Colonic mucosa (tissue), 4 donors: ENCODE results near the gene MAML2. TPM values are rescaled to one million over a fixed set of nuclear protein-coding genes. Genes with fewer than 3 reads are reported as not detected.

ENCODE experiments used
- DNase-seq: peaks from one replicate; pipeline ENCODE4 v3.0.0-alpha.2; 2020
- H3K27ac ChIP-seq: fragments of 200-600 bp; one replicate; pipeline ENCODE4 v1.8.0; 2021
- H3K27me3 ChIP-seq: fragments of 200-600 bp; one replicate; pipeline ENCODE4 v1.8.0; 2021
- H3K36me3 ChIP-seq: fragments of 200-600 bp; one replicate; pipeline ENCODE4 v1.8.0; 2021
- H3K4me1 ChIP-seq: fragments of 200-600 bp; one replicate; pipeline ENCODE4 v1.8.0; 2021; ENCODE audit warnings: mild to moderate bottlenecking
- H3K4me3 ChIP-seq: fragments of 200-600 bp; one replicate; pipeline ENCODE4 v1.8.0; 2021
- H3K9ac ChIP-seq, 2 donors: one replicate each; pipeline ENCODE4 v1.7.0; 2013; ENCODE audit warnings: control low read depth in 2 of 2, low read depth in 2 of 2, low read length in 2 of 2
- H3K9me3 ChIP-seq: fragments of 200-600 bp; one replicate; pipeline ENCODE4 v1.8.0; 2021
- intact Hi-C: fragments of 100-400 bp; cut with DNase I; formaldehyde crosslinking; loops from one replicate; pipeline ENCODE4 v1.14.1; 2022
- total RNA-seq, 2 donors: library from RNA; stranded (reverse); fragmentation: NEBNext Ultra II Directional in 1 of 2; extraction: Animal tissue kit (Norgen Biotek cat#: 25700) in 1 of 2; gene quantifications; one replicate each; pipeline ENCODE4 v1.2.1, GENCODE V29; 2021
- TF ChIP-seq, protein P1 (sequence below): fragments of 200-600 bp; IDR thresholded peaks from one replicate; pipeline ENCODE4 v1.8.0; 2022; ENCODE audit warnings: antibody characterized with exemption, mild to moderate bottlenecking
- donor health status: healthy.
- donor health status: DM: no; HTN: no; CAD: no.
- donor health status: DM: no; HTN: no; CAD: no.

The MAML2 gene
- total RNA-seq, 2 donors from 2014 or later = 10.4 to 11.0 TPM

- no peaks in the 10 kb centered on the region for H3K27me3 ChIP-seq
- intact Hi-C loops = no loop called here
- H3K9me3 ChIP-seq = no peaks in the 10 kb centered on the region
- TF ChIP-seq, protein P1, sequence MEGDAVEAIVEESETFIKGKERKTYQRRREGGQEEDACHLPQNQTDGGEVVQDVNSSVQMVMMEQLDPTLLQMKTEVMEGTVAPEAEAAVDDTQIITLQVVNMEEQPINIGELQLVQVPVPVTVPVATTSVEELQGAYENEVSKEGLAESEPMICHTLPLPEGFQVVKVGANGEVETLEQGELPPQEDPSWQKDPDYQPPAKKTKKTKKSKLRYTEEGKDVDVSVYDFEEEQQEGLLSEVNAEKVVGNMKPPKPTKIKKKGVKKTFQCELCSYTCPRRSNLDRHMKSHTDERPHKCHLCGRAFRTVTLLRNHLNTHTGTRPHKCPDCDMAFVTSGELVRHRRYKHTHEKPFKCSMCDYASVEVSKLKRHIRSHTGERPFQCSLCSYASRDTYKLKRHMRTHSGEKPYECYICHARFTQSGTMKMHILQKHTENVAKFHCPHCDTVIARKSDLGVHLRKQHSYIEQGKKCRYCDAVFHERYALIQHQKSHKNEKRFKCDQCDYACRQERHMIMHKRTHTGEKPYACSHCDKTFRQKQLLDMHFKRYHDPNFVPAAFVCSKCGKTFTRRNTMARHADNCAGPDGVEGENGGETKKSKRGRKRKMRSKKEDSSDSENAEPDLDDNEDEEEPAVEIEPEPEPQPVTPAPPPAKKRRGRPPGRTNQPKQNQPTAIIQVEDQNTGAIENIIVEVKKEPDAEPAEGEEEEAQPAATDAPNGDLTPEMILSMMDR = no peak
- no peak for DNase-seq
- no peaks in the 10 kb centered on the region for H3K4me1 ChIP-seq
- no peak overlapping the region for H3K27ac ChIP-seq
- no peak overlapping the region for H3K4me3 ChIP-seq
- no peak overlapping the region for H3K9ac ChIP-seq
- no peaks in the 10 kb centered on the region for H3K36me3 ChIP-seq
Measured at GRCh38 chr11:96218006-96218405, 125.0 kb downstream of the MAML2 start.

DNA sequence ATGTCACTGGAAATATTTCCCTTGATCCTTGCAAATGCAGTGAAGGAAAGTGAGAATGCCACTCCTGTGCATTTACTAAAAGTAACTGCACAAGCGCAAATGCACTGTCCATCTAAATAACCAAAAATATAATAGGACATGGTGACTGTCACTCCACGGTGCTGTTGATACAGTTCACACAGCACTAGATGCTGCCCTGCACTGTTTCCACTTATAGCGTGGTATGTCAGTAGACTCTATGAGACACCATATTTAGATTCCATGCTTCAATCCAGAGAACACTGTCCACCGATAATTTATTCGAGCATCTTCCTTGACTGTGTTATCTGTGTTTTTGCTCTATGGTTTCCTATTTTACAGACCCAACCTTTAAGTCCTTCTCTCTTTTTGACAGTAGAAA, 125.8 kb downstream of the MAML2 start:
- H3K9me3 ChIP-seq = no peaks in the 10 kb centered on the region
- H3K4me1 ChIP-seq = peaks cover 6% of the 10 kb centered on the region
- intact Hi-C loops = no loop called here
- H3K36me3 ChIP-seq = no peaks in the 10 kb centered on the region
- no peak overlapping the region for H3K4me3 ChIP-seq
- TF ChIP-seq, protein P1 = no peak
- no peaks in the 10 kb centered on the region for H3K27me3 ChIP-seq
- H3K27ac ChIP-seq = no peak overlapping the region
- no peak for DNase-seq
- H3K9ac ChIP-seq = no peak overlapping the region

- intact Hi-C loops = no loop called here
- Histone ChIP-seq H3K4me3 (no peak overlapping the region), H3K36me3 (no peaks in the 10 kb centered on the region), H3K9ac (peak overlapping the region in 1 of 2 donors; percentile 61), H3K27ac (peak overlapping the region; percentile 80), H3K27me3 (no peaks in the 10 kb centered on the region), H3K9me3 (no peaks in the 10 kb centered on the region), H3K4me1 (peaks cover 7% of the 10 kb centered on the region)
- TF ChIP-seq, protein P1 = no peak
- DNase-seq = no peak
Measured at GRCh38 chr11:96215826-96216225, 127.2 kb downstream of the MAML2 start.

- intact Hi-C loops = no loop called here
- TF ChIP-seq, protein P1 = no peak
- Histone ChIP-seq H3K27me3 (no peaks in the 10 kb centered on the region), H3K4me3 (no peak overlapping the region), H3K36me3 (no peaks in the 10 kb centered on the region), H3K4me1 (peaks cover 7% of the 10 kb centered on the region), H3K9me3 (no peaks in the 10 kb centered on the region), H3K27ac (peak overlapping the region; percentile 80), H3K9ac (peak overlapping the region in 1 of 2 donors; percentile 61)
- DNase-seq = peak; percentile 34
Measured at GRCh38 chr11:96215110-96215782, 127.7 kb downstream of the MAML2 start.

GRCh38 chr11:96214777-96215109, 128.3 kb downstream of the MAML2 start:
- no peak for DNase-seq
- peaks cover 7% of the 10 kb centered on the region for H3K4me1 ChIP-seq
- H3K4me3 ChIP-seq = no peak overlapping the region
- H3K36me3 ChIP-seq = no peaks in the 10 kb centered on the region
- H3K9me3 ChIP-seq = no peaks in the 10 kb centered on the region
- TF ChIP-seq, protein P1 = no peak
- H3K27ac ChIP-seq = peak overlapping the region; percentile 80
- H3K27me3 ChIP-seq = no peaks in the 10 kb centered on the region
- peak overlapping the region in 1 of 2 donors; percentile 61 for H3K9ac ChIP-seq
- intact Hi-C loops = no loop called here
